GM21528 (cell line): ENCODE measurements around the gene SH3GLB2.

Source experiments
- ATAC-seq: cut with Tn5 transposase; IDR thresholded peaks from one replicate; pipeline ENCODE4 v1.9.1; 2021; ENCODE audit warnings: mild to moderate bottlenecking, moderate library complexity; ENCODE audit not compliant: unreplicated experiment, low FRiP score

Gene SH3GLB2

GRCh38 chr9:129054163-129054851 lies 26.2 kb upstream of the SH3GLB2 start:
- ATAC-seq = no peak

- ATAC-seq = no peak
Measured at GRCh38 chr9:129053020-129053419, 24.9 kb upstream of the SH3GLB2 start.

- no peak for ATAC-seq
Measured at GRCh38 chr9:129052592-129052991, 24.5 kb upstream of the SH3GLB2 start.

- no peak for ATAC-seq
Measured at GRCh38 chr9:129042016-129042415, 13.9 kb upstream of the SH3GLB2 start.

- no peak for ATAC-seq
Measured at GRCh38 chr9:129040113-129040643, 12.0 kb upstream of the SH3GLB2 start.

- ATAC-seq = no peak
Measured at GRCh38 chr9:129038109-129038852, 10.2 kb upstream of the SH3GLB2 start.

- ATAC-seq = no peak
Measured at GRCh38 chr9:129037767-129038098, 9.6 kb upstream of the SH3GLB2 start.

- no peak for ATAC-seq
Measured at GRCh38 chr9:129036923-129037766, 9.0 kb upstream of the SH3GLB2 start.

- ATAC-seq = peak; percentile 93
Measured at GRCh38 chr9:129036241-129036922, 8.3 kb upstream of the SH3GLB2 start, which contains the start of gene MIGA2. Gene MIGA2, plus strand, starts transcription at chr9:129036626. Its CDS starts 3,969 bp downstream, at chr9:129040595.

GRCh38 chr9:129035838-129036237 lies 7.7 kb upstream of the SH3GLB2 start:
- ATAC-seq = peak; percentile 3

GRCh38 chr9:129033216-129033615 lies 5.1 kb upstream of the SH3GLB2 start:
- no peak for ATAC-seq

- no peak for ATAC-seq
Measured at GRCh38 chr9:129032541-129033159, 4.5 kb upstream of the SH3GLB2 start.

- no peak for ATAC-seq
Measured at GRCh38 chr9:129031514-129031913, 3.4 kb upstream of the SH3GLB2 start.

- ATAC-seq = no peak
Measured at GRCh38 chr9:129030191-129030590, 2.1 kb upstream of the SH3GLB2 start.

- peak; percentile 43 for ATAC-seq
Measured at GRCh38 chr9:129027685-129028191, 393 bp downstream of the SH3GLB2 start.

GRCh38 chr9:129027224-129027684 lies 877 bp downstream of the SH3GLB2 start:
- ATAC-seq = no peak

- no peak for ATAC-seq
Measured at GRCh38 chr9:129026442-129027223, 1.5 kb downstream of the SH3GLB2 start.

- ATAC-seq = no peak
Measured at GRCh38 chr9:129023908-129024233, 4.3 kb downstream of the SH3GLB2 start.
